Activated T-cell treated with anti-CD3 and anti-CD28 coated beads, Interleukin-2, amount 50 U/mL, for 24 hours (primary cell): ENCODE data around the gene GALNTL6.

Source experiments
- DNase-seq: peaks from one replicate; pipeline ENCODE4 v3.0.0-alpha.2; 2020
- H3K27ac Mint-ChIP-seq: 2 replicates; pipeline ENCODE4 v1.8.0; 2020; ENCODE audit warnings: mild to moderate bottlenecking, mixed read lengths
- H3K27me3 Mint-ChIP-seq: 2 replicates; pipeline ENCODE4 v1.8.0; 2020; ENCODE audit warnings: mixed read lengths
- H3K36me3 Mint-ChIP-seq: 2 replicates; pipeline ENCODE4 v1.8.0; 2020; ENCODE audit warnings: low read depth, mixed read lengths
- H3K4me1 Mint-ChIP-seq: 2 replicates; pipeline ENCODE4 v1.8.0; 2020; ENCODE audit warnings: low read depth, mixed read lengths
- H3K4me3 Mint-ChIP-seq: 2 replicates; pipeline ENCODE4 v1.8.0; 2020; ENCODE audit warnings: mild to moderate bottlenecking, moderate library complexity, mixed read lengths
- H3K9me3 Mint-ChIP-seq: 2 replicates; pipeline ENCODE4 v1.8.0; 2020; ENCODE audit warnings: mixed read lengths

GALNTL6 gene

GRCh38 chr4:171993247-171993646 is 180.0 kb downstream of the GALNTL6 start:
- Mint-ChIP-seq H3K27ac (no peak overlapping the region), H3K9me3 (peaks cover 5% of the 10 kb centered on the region), H3K36me3 (no peaks in the 10 kb centered on the region), H3K27me3 (no peaks in the 10 kb centered on the region), H3K4me1 (no peaks in the 10 kb centered on the region), H3K4me3 (no peak overlapping the region)
- DNase-seq: no peak

- DNase-seq: no peak
- Mint-ChIP-seq H3K27me3 (no peaks in the 10 kb centered on the region), H3K36me3 (no peaks in the 10 kb centered on the region), H3K4me1 (no peaks in the 10 kb centered on the region), H3K27ac (no peak overlapping the region), H3K9me3 (peaks cover 5% of the 10 kb centered on the region), H3K4me3 (no peak overlapping the region)
These were observed 194.7 kb downstream of the GALNTL6 start for GRCh38 chr4:172007889-172008288.

DNA sequence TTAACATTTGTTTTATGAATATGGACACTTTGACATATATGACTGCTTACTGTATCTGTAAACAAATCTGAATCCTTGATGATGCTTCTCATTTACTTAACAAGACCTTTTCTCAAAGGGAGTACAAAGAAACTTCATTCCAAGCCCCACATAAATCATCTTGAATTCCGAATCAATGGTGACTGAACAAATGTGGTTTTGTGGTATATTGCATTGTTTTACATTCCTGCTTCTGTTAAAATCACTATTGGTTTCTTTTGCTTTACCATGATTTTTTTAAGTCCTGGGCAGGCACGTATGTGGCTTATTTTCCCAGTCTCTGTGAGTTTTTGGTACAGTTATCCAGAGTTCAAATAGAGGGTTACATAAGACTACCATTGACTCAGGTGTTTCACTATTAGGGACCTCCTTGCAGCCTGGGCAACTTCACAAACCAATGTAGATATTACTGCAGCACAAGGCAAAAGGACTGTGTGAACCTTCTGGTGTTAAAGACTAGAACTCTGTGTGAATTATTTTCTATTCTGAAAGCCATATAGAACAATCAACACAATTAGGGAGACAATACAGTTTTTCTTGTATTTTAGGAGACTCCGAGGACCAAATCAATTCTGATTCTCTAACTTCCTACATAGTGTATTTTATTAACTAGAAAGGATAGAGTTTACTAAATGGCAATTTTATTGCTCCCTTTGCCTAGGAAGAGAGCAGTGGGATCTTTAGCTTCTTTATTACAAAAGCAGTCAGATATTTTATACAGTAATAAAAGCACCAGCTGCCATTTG is 196.4 kb downstream of the GALNTL6 start:
- Mint-ChIP-seq H3K9me3 (peaks cover 11% of the 10 kb centered on the region), H3K4me1 (no peaks in the 10 kb centered on the region), H3K4me3 (no peak overlapping the region), H3K27ac (no peak overlapping the region), H3K36me3 (no peaks in the 10 kb centered on the region), H3K27me3 (no peaks in the 10 kb centered on the region)
- DNase-seq: no peak

DNA sequence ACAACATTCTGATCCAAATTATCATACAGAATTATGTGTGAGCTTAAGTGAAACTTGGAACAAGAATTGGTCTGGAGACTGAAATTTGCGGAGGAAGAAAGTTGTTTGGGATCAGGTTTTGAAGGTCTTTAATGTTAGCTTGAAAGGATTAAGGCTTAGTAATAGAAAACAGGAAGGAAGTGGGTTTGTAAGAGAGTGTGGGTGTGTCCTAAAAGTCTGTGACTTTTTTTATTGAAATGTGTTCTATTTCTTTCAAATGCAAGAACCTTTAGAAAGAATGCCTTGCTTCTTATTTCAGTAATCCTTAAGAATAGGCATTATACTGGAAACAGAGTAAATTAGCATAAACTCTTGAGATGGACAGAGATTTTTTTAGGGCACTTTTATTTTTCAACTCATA is 198.0 kb downstream of the GALNTL6 start:
- no peak overlapping the region for H3K4me3 Mint-ChIP-seq
- H3K27me3 Mint-ChIP-seq: no peaks in the 10 kb centered on the region
- no peaks in the 10 kb centered on the region for H3K36me3 Mint-ChIP-seq
- peaks cover 16% of the 10 kb centered on the region for H3K9me3 Mint-ChIP-seq
- no peak for DNase-seq
- H3K27ac Mint-ChIP-seq: no peak overlapping the region
- H3K4me1 Mint-ChIP-seq: no peaks in the 10 kb centered on the region

GRCh38 chr4:172018358-172018757 is 205.2 kb downstream of the GALNTL6 start:
- Mint-ChIP-seq H3K9me3 (peaks cover 20% of the 10 kb centered on the region), H3K27me3 (no peaks in the 10 kb centered on the region), H3K36me3 (no peaks in the 10 kb centered on the region), H3K4me3 (no peak overlapping the region), H3K4me1 (no peaks in the 10 kb centered on the region), H3K27ac (no peak overlapping the region)
- no peak for DNase-seq

- DNase-seq: no peak
- H3K9me3 Mint-ChIP-seq: peaks cover 2% of the 10 kb centered on the region
- no peaks in the 10 kb centered on the region for H3K27me3 Mint-ChIP-seq
- H3K36me3 Mint-ChIP-seq: no peaks in the 10 kb centered on the region
- H3K27ac Mint-ChIP-seq: no peak overlapping the region
- no peaks in the 10 kb centered on the region for H3K4me1 Mint-ChIP-seq
- H3K4me3 Mint-ChIP-seq: no peak overlapping the region
These were observed 222.4 kb downstream of the GALNTL6 start for GRCh38 chr4:172035562-172035961.

- DNase-seq: no peak
- Mint-ChIP-seq H3K27me3 (no peaks in the 10 kb centered on the region), H3K4me1 (no peaks in the 10 kb centered on the region), H3K9me3 (no peaks in the 10 kb centered on the region), H3K27ac (no peak overlapping the region), H3K36me3 (no peaks in the 10 kb centered on the region), H3K4me3 (no peak overlapping the region)
These were observed 227.6 kb downstream of the GALNTL6 start for GRCh38 chr4:172040766-172041165.

GRCh38 chr4:172042714-172043114 is 229.5 kb downstream of the GALNTL6 start:
- H3K27me3 Mint-ChIP-seq: no peaks in the 10 kb centered on the region
- H3K4me3 Mint-ChIP-seq: no peak overlapping the region
- DNase-seq: no peak
- H3K9me3 Mint-ChIP-seq: no peaks in the 10 kb centered on the region
- no peak overlapping the region for H3K27ac Mint-ChIP-seq
- no peaks in the 10 kb centered on the region for H3K4me1 Mint-ChIP-seq
- H3K36me3 Mint-ChIP-seq: no peaks in the 10 kb centered on the region

GRCh38 chr4:172045981-172046380 is 232.8 kb downstream of the GALNTL6 start:
- no peaks in the 10 kb centered on the region for H3K36me3 Mint-ChIP-seq
- H3K4me3 Mint-ChIP-seq: no peak overlapping the region
- H3K9me3 Mint-ChIP-seq: peaks cover 5% of the 10 kb centered on the region
- H3K27ac Mint-ChIP-seq: no peak overlapping the region
- no peak for DNase-seq
- no peaks in the 10 kb centered on the region for H3K4me1 Mint-ChIP-seq
- H3K27me3 Mint-ChIP-seq: no peaks in the 10 kb centered on the region

GRCh38 chr4:172048666-172049065 is 235.5 kb downstream of the GALNTL6 start:
- Mint-ChIP-seq H3K9me3 (peaks cover 6% of the 10 kb centered on the region), H3K36me3 (no peaks in the 10 kb centered on the region), H3K4me3 (no peak overlapping the region), H3K4me1 (no peaks in the 10 kb centered on the region), H3K27ac (no peak overlapping the region), H3K27me3 (no peaks in the 10 kb centered on the region)
- DNase-seq: no peak

DNA sequence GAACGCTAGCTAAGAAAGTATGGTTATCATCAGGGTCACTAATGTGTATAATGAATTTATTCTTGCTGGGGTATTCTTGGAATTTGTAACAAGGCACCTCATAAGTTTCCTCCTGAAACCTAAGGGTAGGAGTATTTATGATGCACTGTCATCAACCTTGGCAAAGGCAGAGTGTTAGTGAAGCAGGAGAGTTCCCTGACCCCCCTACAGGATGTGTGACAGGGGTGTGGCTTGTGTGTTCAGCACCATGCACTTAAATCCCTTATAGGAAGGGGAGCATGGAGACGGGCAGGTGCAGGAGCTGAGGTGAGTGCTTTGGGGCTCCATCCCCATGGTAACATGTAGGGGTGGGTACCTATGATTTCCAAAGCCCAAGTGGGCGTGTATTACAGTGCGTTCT is 237.7 kb downstream of the GALNTL6 start:
- Mint-ChIP-seq H3K27ac (no peak overlapping the region), H3K4me1 (no peaks in the 10 kb centered on the region), H3K9me3 (peaks cover 6% of the 10 kb centered on the region), H3K27me3 (no peaks in the 10 kb centered on the region), H3K36me3 (no peaks in the 10 kb centered on the region), H3K4me3 (no peak overlapping the region)
- no peak for DNase-seq

- Mint-ChIP-seq H3K4me3 (no peak overlapping the region), H3K4me1 (no peaks in the 10 kb centered on the region), H3K9me3 (peaks cover 6% of the 10 kb centered on the region), H3K27ac (no peak overlapping the region), H3K36me3 (no peaks in the 10 kb centered on the region), H3K27me3 (no peaks in the 10 kb centered on the region)
- DNase-seq: no peak
These were observed 241.8 kb downstream of the GALNTL6 start for GRCh38 chr4:172055046-172055445.

GRCh38 chr4:172055498-172055897 is 242.3 kb downstream of the GALNTL6 start:
- no peaks in the 10 kb centered on the region for H3K36me3 Mint-ChIP-seq
- no peak overlapping the region for H3K4me3 Mint-ChIP-seq
- peaks cover 5% of the 10 kb centered on the region for H3K9me3 Mint-ChIP-seq
- H3K27ac Mint-ChIP-seq: no peak overlapping the region
- no peak for DNase-seq
- H3K27me3 Mint-ChIP-seq: no peaks in the 10 kb centered on the region
- H3K4me1 Mint-ChIP-seq: no peaks in the 10 kb centered on the region

DNA sequence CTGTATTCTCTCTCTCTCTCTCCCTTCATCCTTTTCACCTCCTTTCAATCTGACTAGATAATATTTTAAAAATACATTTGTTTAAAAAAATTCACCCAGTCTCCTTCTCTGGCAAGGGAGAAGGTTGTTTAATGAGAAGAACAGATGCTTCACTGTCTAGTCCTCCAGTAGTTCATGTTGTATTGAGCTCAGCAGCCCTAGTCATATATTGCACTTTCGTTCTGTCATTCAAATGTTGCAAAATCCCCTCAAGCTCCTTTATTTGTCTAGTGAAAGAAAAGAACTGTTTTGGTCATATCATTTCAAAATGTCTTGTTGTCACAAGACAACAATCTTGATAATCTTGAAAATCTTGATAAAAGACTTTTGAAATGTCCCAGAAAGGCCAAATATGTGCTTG is 248.0 kb downstream of the GALNTL6 start:
- Mint-ChIP-seq H3K36me3 (no peaks in the 10 kb centered on the region), H3K27ac (no peak overlapping the region), H3K9me3 (peaks cover 8% of the 10 kb centered on the region), H3K4me1 (no peaks in the 10 kb centered on the region), H3K4me3 (no peak overlapping the region), H3K27me3 (no peaks in the 10 kb centered on the region)
- DNase-seq: no peak

DNA sequence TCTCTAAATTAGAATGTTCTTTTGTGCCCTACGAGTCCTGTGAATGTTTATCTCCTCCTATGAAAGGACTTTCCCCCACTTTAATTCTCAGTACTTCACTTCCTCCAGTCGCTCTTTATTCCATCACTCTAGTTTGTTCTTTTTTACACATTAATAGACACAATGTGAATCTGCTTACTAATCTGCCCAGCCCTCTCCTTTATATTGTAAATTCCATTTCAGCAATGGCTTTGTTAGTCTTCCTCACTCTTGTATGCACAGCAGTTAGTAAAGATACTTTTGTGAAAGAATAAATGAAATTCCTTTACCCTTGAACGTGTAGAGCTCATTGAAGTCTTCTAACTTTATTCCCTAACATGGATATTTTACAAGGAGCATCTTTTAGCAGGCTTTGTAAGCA is 255.3 kb downstream of the GALNTL6 start:
- no peak overlapping the region for H3K4me3 Mint-ChIP-seq
- H3K27me3 Mint-ChIP-seq: no peaks in the 10 kb centered on the region
- peaks cover 19% of the 10 kb centered on the region for H3K9me3 Mint-ChIP-seq
- no peaks in the 10 kb centered on the region for H3K4me1 Mint-ChIP-seq
- no peaks in the 10 kb centered on the region for H3K36me3 Mint-ChIP-seq
- H3K27ac Mint-ChIP-seq: no peak overlapping the region
- DNase-seq: no peak

GRCh38 chr4:172073590-172073989 is 260.4 kb downstream of the GALNTL6 start:
- Mint-ChIP-seq H3K9me3 (peaks cover 16% of the 10 kb centered on the region), H3K4me3 (no peak overlapping the region), H3K27ac (no peak overlapping the region), H3K36me3 (no peaks in the 10 kb centered on the region), H3K4me1 (no peaks in the 10 kb centered on the region), H3K27me3 (no peaks in the 10 kb centered on the region)
- no peak for DNase-seq
